ENCODE results near the gene CASP3.
"Not testable (repeated sequence)": the region's sequence is repeated elsewhere in the genome, so short reads cannot be mapped to it uniquely, and the experiment has no call there.

Gene CASP3

GRCh38 chr4:184632842-184633241, 16.4 kb downstream of the CASP3 start:
- H3K27me3 ChIP-seq, result no peaks in the 10 kb centered on the region
- intact Hi-C loops (cut with DNase I; ENCODE audit: low total_unique reads), result no loop called here
- no peaks in the 10 kb centered on the region for H3K4me1 ChIP-seq
- H3K9me3 ChIP-seq, result no peaks in the 10 kb centered on the region
- no peak overlapping the region for H3K27ac ChIP-seq
- H3K4me3 ChIP-seq, result no peak overlapping the region
- no peak for TF ChIP-seq CTCF (IDR thresholded peaks at IDR 0.05)
- peaks cover 80 to 85% (median 81%) of the 10 kb centered on the region in 3 donors for H3K36me3 ChIP-seq
- no peak for DNase-seq

DNA sequence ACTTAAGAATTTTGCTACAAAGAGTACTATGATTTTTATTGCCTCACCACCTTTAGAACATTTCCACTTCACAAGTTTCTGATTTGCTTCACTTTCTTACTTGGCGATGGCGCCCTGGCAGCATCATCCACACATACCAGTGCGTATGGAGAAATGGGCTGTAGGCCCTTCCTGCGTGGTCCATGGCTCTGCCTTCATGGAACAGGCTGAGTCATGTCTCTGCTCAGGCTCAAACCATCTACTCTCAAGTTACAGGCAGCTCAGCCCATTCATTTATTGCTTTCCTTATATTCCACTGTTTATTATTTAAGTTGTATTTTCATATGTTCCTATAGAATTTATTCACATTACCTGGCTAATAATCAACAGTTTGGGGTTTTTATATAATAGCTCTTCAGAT, 21.1 kb downstream of the CASP3 start:
- H3K27ac ChIP-seq, result no peak overlapping the region
- intact Hi-C loops (cut with DNase I; ENCODE audit: low total_unique reads), result loop anchor here (10.0 kb wide), 1 partner anchor 363 kb away; no protein-coding TSS in a partner anchor
- H3K36me3 ChIP-seq, result peaks cover 54 to 64% (median 57%) of the 10 kb centered on the region in 3 donors
- TF ChIP-seq CTCF (IDR thresholded peaks at IDR 0.05), result no peak
- H3K9me3 ChIP-seq, result no peaks in the 10 kb centered on the region
- no peak for DNase-seq
- no peaks in the 10 kb centered on the region for H3K4me1 ChIP-seq
- no peaks in the 10 kb centered on the region for H3K27me3 ChIP-seq
- H3K4me3 ChIP-seq, result no peak overlapping the region

- not testable (repeated sequence) for H3K4me1 ChIP-seq, H3K27me3 ChIP-seq, H3K9me3 ChIP-seq, H3K4me3 ChIP-seq, H3K27ac ChIP-seq, DNase-seq
- H3K36me3 ChIP-seq, result peaks cover 36 to 51% (median 41%) of the 10 kb centered on the region in 3 donors
- intact Hi-C loops (cut with DNase I; ENCODE audit: low total_unique reads), result loop anchor here (10.0 kb wide), 1 partner anchor 361 kb away; no protein-coding TSS in a partner anchor
Measured at GRCh38 chr4:184625783-184626596, 23.3 kb downstream of the CASP3 start.

GRCh38 chr4:184624972-184625554, 24.2 kb downstream of the CASP3 start:
- no peaks in the 10 kb centered on the region for H3K4me1 ChIP-seq
- intact Hi-C loops (cut with DNase I; ENCODE audit: low total_unique reads), result loop anchor here (10.0 kb wide), 1 partner anchor 360 kb away; no protein-coding TSS in a partner anchor
- TF ChIP-seq CTCF (IDR thresholded peaks at IDR 0.05), result no peak
- H3K27me3 ChIP-seq, result no peaks in the 10 kb centered on the region
- DNase-seq, result no peak
- peaks cover 27 to 42% (median 31%) of the 10 kb centered on the region in 3 donors for H3K36me3 ChIP-seq
- no peak overlapping the region for H3K27ac ChIP-seq
- no peaks in the 10 kb centered on the region for H3K9me3 ChIP-seq
- H3K4me3 ChIP-seq, result no peak overlapping the region

- H3K36me3 ChIP-seq, result peaks cover 22 to 36% (median 26%) of the 10 kb centered on the region in 3 donors
- H3K4me1 ChIP-seq, H3K27ac ChIP-seq, DNase-seq, H3K27me3 ChIP-seq, H3K4me3 ChIP-seq, H3K9me3 ChIP-seq: not testable (repeated sequence)
- intact Hi-C loops (cut with DNase I; ENCODE audit: low total_unique reads), result loop anchor here (10.0 kb wide), 1 partner anchor 360 kb away; no protein-coding TSS in a partner anchor
Measured at GRCh38 chr4:184624504-184624903, 24.7 kb downstream of the CASP3 start.

DNA sequence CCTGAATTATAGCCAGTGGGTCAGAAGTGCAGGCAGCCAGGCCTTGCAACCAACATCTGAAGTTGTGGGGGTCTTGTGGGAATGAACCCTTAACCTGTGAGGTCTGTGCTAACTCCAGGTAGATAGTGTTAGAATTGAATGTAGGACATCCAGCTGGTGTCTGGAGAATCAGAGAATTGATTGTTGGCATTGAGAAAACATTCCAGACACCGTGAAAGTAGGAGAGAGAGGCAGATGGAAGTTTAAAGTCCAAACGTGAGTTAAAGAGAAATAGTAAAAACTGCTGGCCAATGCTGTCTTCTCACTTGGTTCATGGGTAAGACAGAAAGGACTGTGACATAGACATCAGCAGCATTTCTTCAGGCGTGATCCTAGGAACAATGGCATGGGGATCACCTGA, 27.7 kb downstream of the CASP3 start:
- H3K4me1 ChIP-seq, result no peaks in the 10 kb centered on the region
- H3K27ac ChIP-seq, result no peak overlapping the region
- H3K27me3 ChIP-seq, result no peaks in the 10 kb centered on the region
- TF ChIP-seq CTCF (IDR thresholded peaks at IDR 0.05), result no peak
- intact Hi-C loops (cut with DNase I; ENCODE audit: low total_unique reads), result loop anchor here (10.0 kb wide), 1 partner anchor 357 kb away; no protein-coding TSS in a partner anchor
- no peak for DNase-seq
- no peak overlapping the region for H3K4me3 ChIP-seq
- peaks cover 0 to 12% (median under 1%) of the 10 kb centered on the region in 3 donors for H3K36me3 ChIP-seq
- no peaks in the 10 kb centered on the region for H3K9me3 ChIP-seq

All from tibial artery (tissue), 4 donors.